HEK293 (cell line): ENCODE measurements around the gene OR2W1.

Experiments used
- CTCF ChIA-PET: fragments of 350-600 bp; formaldehyde crosslinking; extraction: SDS; loops from one replicate; lab custom pipeline; 2021; ENCODE audit warnings: antibody characterized with exemption; lab: Yijun Ruan, JAX
- POLR2A ChIA-PET: fragments of 300-600 bp; formaldehyde crosslinking; extraction: SDS; loops from one replicate; lab custom pipeline; 2020; ENCODE audit warnings: antibody characterized with exemption, inconsistent platforms; lab: Yijun Ruan, JAX
- H3K27ac ChIP-seq: fragments of 200-500 bp; sonication (Bioruptor generic); 2 replicates; pipeline ENCODE4 v1.5.1; 2014; ENCODE audit warnings: low read depth, low read length, control low read depth, inconsistent platforms; ENCODE audit errors: extremely low read depth
- H3K36me3 ChIP-seq, 2 experiments: fragments of 200-500 bp in 1 of 2; sonication (Bioruptor generic) in 1 of 2; 1 replicate in 1 of 2; 2 replicates in 1 of 2; pipeline ENCODE4 v1.5.1; 2014 to 2017; ENCODE audit warnings: inconsistent platforms in 2 of 2, low read length in 2 of 2; ENCODE audit not compliant: control insufficient read depth in 2 of 2, insufficient read depth in 1 of 2
- H3K4me1 ChIP-seq: fragments of 200-500 bp; sonication (Bioruptor generic); 2 replicates; pipeline ENCODE4 v1.5.1; 2014; ENCODE audit warnings: mild to moderate bottlenecking, low read length, inconsistent platforms; ENCODE audit not compliant: control insufficient read depth, insufficient read depth
- H3K4me3 ChIP-seq: 2 replicates; pipeline ENCODE4 v1.5.1; 2011; ENCODE audit warnings: low read depth, mild to moderate bottlenecking, control low read depth, low read length, moderate library complexity
- H3K9me3 ChIP-seq: fragments of 200-500 bp; sonication (Bioruptor generic); 2 replicates; pipeline ENCODE4 v1.5.1; 2014; ENCODE audit warnings: low read depth, low read length, inconsistent platforms; ENCODE audit not compliant: control insufficient read depth, insufficient read depth
- EGR2 ChIP-seq: fragments of 450-650 bp; formaldehyde crosslinking; IDR thresholded peaks from 2 replicates; pipeline ENCODE4 v1.5.1; 2016; ENCODE audit warnings: low read depth, missing biosample characterization, missing genetic modification characterization
- GFI1B ChIP-seq: fragments of 450-650 bp; formaldehyde crosslinking; IDR thresholded peaks from 2 replicates; pipeline ENCODE4 v1.5.1; 2016; ENCODE audit warnings: missing biosample characterization, missing genetic modification characterization
- GLIS1 ChIP-seq: fragments of 450-650 bp; formaldehyde crosslinking; IDR thresholded peaks from 2 replicates; pipeline ENCODE4 v1.5.1; 2016; ENCODE audit warnings: missing biosample characterization, missing genetic modification characterization
- KLF10 ChIP-seq: fragments of 450-650 bp; IDR thresholded peaks from 2 replicates; pipeline ENCODE4 v1.5.1; 2018; ENCODE audit warnings: missing biosample characterization, mild to moderate bottlenecking, missing genetic modification characterization
- SETDB1 ChIP-seq: IDR thresholded peaks from one replicate; pipeline ENCODE4 v1.6.1; 2017; ENCODE audit warnings: mild to moderate bottlenecking, low read length, moderate library complexity, mixed read lengths; ENCODE audit not compliant: insufficient read length
- ZBTB1 ChIP-seq: fragments of 450-650 bp; formaldehyde crosslinking; IDR thresholded peaks from 2 replicates; pipeline ENCODE4 v1.5.1; 2016; ENCODE audit warnings: missing biosample characterization, missing genetic modification characterization
- ZBTB11 ChIP-seq: fragments of 450-650 bp; formaldehyde crosslinking; conservative IDR thresholded peaks from 2 replicates; pipeline ENCODE4 v1.5.1; 2016; ENCODE audit warnings: low read depth, missing biosample characterization, missing genetic modification characterization
- ZBTB20 ChIP-seq: fragments of 450-650 bp; formaldehyde crosslinking; IDR thresholded peaks from 2 replicates; pipeline ENCODE4 v1.5.1; 2016; ENCODE audit warnings: missing biosample characterization, missing genetic modification characterization
- ZBTB21 ChIP-seq: fragments of 450-650 bp; formaldehyde crosslinking; IDR thresholded peaks from 2 replicates; pipeline ENCODE4 v1.5.1; 2017; ENCODE audit warnings: missing biosample characterization, missing genetic modification characterization
- ZNF10 ChIP-seq: fragments of 450-650 bp; formaldehyde crosslinking; IDR thresholded peaks from 2 replicates; pipeline ENCODE4 v1.5.1; 2017; ENCODE audit warnings: missing biosample characterization, missing genetic modification characterization
- ZNF138 ChIP-seq: fragments of 450-650 bp; formaldehyde crosslinking; IDR thresholded peaks from 2 replicates; pipeline ENCODE4 v1.5.1; 2016; ENCODE audit warnings: missing biosample characterization, missing genetic modification characterization, borderline replicate concordance
- ZNF148 ChIP-seq: fragments of 450-650 bp; formaldehyde crosslinking; IDR thresholded peaks from 2 replicates; pipeline ENCODE4 v1.5.0; 2017; ENCODE audit warnings: missing biosample characterization, missing genetic modification characterization, borderline replicate concordance
- ZNF16 ChIP-seq: fragments of 450-650 bp; formaldehyde crosslinking; IDR thresholded peaks from 2 replicates; pipeline ENCODE4 v1.5.1; 2016; ENCODE audit warnings: low read depth, missing biosample characterization, missing genetic modification characterization
- ZNF211 ChIP-seq: fragments of 450-650 bp; formaldehyde crosslinking; IDR thresholded peaks from 2 replicates; pipeline ENCODE4 v1.5.1; 2016; ENCODE audit warnings: low read depth, missing biosample characterization, missing genetic modification characterization
- ZNF23 ChIP-seq: fragments of 450-650 bp; formaldehyde crosslinking; IDR thresholded peaks from 2 replicates; pipeline ENCODE4 v1.5.1; 2016; ENCODE audit warnings: missing biosample characterization, missing genetic modification characterization, borderline replicate concordance
- ZNF311 ChIP-seq: fragments of 450-650 bp; formaldehyde crosslinking; IDR thresholded peaks from 2 replicates; pipeline ENCODE4 v1.5.1; 2017; ENCODE audit warnings: missing biosample characterization, missing genetic modification characterization, borderline replicate concordance
- ZNF501 ChIP-seq: fragments of 450-650 bp; formaldehyde crosslinking; IDR thresholded peaks from 2 replicates; pipeline ENCODE4 v1.5.1; 2016; ENCODE audit warnings: missing biosample characterization, missing genetic modification characterization
- ZNF670 ChIP-seq: fragments of 450-650 bp; formaldehyde crosslinking; IDR thresholded peaks from 2 replicates; pipeline ENCODE4 v1.5.1; 2016; ENCODE audit warnings: missing biosample characterization, missing genetic modification characterization, low read depth
- ZNF747 ChIP-seq: fragments of 450-650 bp; formaldehyde crosslinking; IDR thresholded peaks from 2 replicates; pipeline ENCODE4 v1.5.1; 2016; ENCODE audit warnings: missing biosample characterization, missing genetic modification characterization
- ZNF776 ChIP-seq: fragments of 450-650 bp; formaldehyde crosslinking; IDR thresholded peaks from 2 replicates; pipeline ENCODE4 v1.5.0; 2017; ENCODE audit warnings: missing biosample characterization, missing genetic modification characterization, borderline replicate concordance
- ZNF837 ChIP-seq: fragments of 450-650 bp; formaldehyde crosslinking; IDR thresholded peaks from 2 replicates; pipeline ENCODE4 v1.5.1; 2016; ENCODE audit warnings: missing biosample characterization, missing genetic modification characterization
- ZSCAN16 ChIP-seq: fragments of 450-650 bp; formaldehyde crosslinking; IDR thresholded peaks from 2 replicates; pipeline ENCODE4 v1.5.1; 2016; ENCODE audit warnings: missing biosample characterization, missing genetic modification characterization
- TF ChIP-seq, protein P1 (sequence below): fragments of 450-650 bp; formaldehyde crosslinking; IDR thresholded peaks from 2 replicates; pipeline ENCODE4 v1.5.1; 2016; ENCODE audit warnings: missing biosample characterization, missing genetic modification characterization
- TF ChIP-seq, protein P2 (sequence below): fragments of 450-650 bp; formaldehyde crosslinking; IDR thresholded peaks from 2 replicates; pipeline ENCODE4 v1.5.1; 2016; ENCODE audit warnings: missing biosample characterization, missing genetic modification characterization

OR2W1 gene

GRCh38 chr6:29025927-29026585 lies 18.9 kb downstream of the OR2W1 start (continued):
- TF ChIP-seq, protein P1, sequence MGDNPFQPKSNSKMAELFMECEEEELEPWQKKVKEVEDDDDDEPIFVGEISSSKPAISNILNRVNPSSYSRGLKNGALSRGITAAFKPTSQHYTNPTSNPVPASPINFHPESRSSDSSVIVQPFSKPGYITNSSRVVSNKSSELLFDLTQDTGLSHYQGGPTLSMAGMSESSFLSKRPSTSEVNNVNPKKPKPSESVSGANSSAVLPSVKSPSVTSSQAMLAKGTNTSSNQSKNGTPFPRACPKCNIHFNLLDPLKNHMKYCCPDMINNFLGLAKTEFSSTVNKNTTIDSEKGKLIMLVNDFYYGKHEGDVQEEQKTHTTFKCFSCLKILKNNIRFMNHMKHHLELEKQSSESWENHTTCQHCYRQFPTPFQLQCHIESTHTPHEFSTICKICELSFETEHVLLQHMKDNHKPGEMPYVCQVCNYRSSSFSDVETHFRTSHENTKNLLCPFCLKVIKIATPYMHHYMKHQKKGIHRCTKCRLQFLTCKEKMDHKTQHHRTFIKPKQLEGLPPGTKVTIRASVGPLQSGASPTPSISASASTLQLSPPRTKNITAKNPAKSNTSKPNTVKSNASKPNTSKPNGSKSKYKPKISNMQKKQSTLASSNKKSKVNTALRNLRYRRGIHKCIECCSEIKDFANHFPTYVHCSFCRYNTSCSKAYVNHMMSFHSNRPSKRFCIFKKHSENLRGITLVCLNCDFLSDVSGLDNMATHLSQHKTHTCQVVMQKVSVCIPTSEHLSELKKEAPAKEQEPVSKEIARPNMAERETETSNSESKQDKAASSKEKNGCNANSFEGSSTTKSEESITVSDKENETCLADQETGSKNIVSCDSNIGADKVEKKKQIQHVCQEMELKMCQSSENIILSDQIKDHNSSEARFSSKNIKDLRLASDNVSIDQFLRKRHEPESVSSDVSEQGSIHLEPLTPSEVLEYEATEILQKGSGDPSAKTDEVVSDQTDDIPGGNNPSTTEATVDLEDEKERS = no peak
- TF ChIP-seq ZNF138 (tag by site-specific recombination) = no peak
- TF ChIP-seq ZNF501 = no peak

GRCh38 chr6:29021434-29021833 lies 23.5 kb downstream of the OR2W1 start:
- Histone ChIP-seq H3K27ac (no peak overlapping the region), H3K36me3 (no peaks in the 10 kb centered on the region), H3K4me1 (no peaks in the 10 kb centered on the region), H3K9me3 (no peaks in the 10 kb centered on the region), H3K4me3 (no peak overlapping the region)
- ChIA-PET CTCF (interaction anchor here (0.6 to 2.5 kb wide), 6 partner anchors 99 to 1816 kb away, joined by 3 to 15 read pairs (median 4); no protein-coding TSS in a partner anchor), POLR2A (no interaction called here)
- TF ChIP-seq GFI1B (tag by site-specific recombination) (no peak), ZNF23 (tag by site-specific recombination) (no peak), ZNF747 (tag by site-specific recombination) (no peak), ZBTB21 (tag by site-specific recombination) (no peak), ZNF10 (tag by site-specific recombination) (no peak), ZNF670 (no peak), ZSCAN16 (no peak), SETDB1 (no peak), ZBTB20 (tag by site-specific recombination) (no peak), ZNF837 (tag by site-specific recombination) (no peak), ZNF138 (tag by site-specific recombination) (no peak), ZNF211 (tag by site-specific recombination) (no peak), ZNF16 (tag by site-specific recombination) (no peak), EGR2 (tag by site-specific recombination) (no peak), ZBTB1 (tag by site-specific recombination) (no peak)
- TF ChIP-seq, protein P2, sequence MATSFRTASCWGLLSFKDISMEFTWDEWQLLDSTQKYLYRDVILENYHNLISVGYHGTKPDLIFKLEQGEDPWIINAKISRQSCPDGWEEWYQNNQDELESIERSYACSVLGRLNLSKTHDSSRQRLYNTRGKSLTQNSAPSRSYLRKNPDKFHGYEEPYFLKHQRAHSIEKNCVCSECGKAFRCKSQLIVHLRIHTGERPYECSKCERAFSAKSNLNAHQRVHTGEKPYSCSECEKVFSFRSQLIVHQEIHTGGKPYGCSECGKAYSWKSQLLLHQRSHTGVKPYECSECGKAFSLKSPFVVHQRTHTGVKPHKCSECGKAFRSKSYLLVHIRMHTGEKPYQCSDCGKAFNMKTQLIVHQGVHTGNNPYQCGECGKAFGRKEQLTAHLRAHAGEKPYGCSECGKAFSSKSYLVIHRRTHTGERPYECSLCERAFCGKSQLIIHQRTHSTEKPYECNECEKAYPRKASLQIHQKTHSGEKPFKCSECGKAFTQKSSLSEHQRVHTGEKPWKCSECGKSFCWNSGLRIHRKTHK (tag by site-specific recombination) = no peak

GRCh38 chr6:29019629-29020028 lies 25.3 kb downstream of the OR2W1 start:
- Histone ChIP-seq H3K9me3 (no peaks in the 10 kb centered on the region), H3K36me3 (no peaks in the 10 kb centered on the region), H3K4me3 (no peak overlapping the region), H3K27ac (no peak overlapping the region), H3K4me1 (no peaks in the 10 kb centered on the region)
- POLR2A ChIA-PET = no interaction called here
- no peak for TF ChIP-seq ZNF148 (tag by site-specific recombination)
- TF ChIP-seq KLF10 (tag by site-specific recombination) = no peak
- no peak for TF ChIP-seq GLIS1 (tag by site-specific recombination)
- no peak for TF ChIP-seq ZNF776 (tag by site-specific recombination)
- TF ChIP-seq ZBTB11 (tag by site-specific recombination) = no peak
- no peak for TF ChIP-seq ZNF311 (tag by site-specific recombination)
- CTCF ChIA-PET = interaction anchor here (0.8 to 2.5 kb wide), 4 partner anchors 17 to 208 kb away, joined by 3 to 15 read pairs (median 4); no protein-coding TSS in a partner anchor
